MCF 10A (cell line): ENCODE data around the gene MUTYH. TPM values are rescaled to one million over a fixed set of nuclear protein-coding genes. Genes with fewer than 3 reads are reported as not detected.

ENCODE experiments used
- BruUV-seq: library from RNA; stranded (reverse); fragments of 400-500 nt; replicated peaks from 2 replicates; lab custom pipeline; 2021; lab: Mats Ljungman, UMichigan
- CTCF ChIA-PET: fragments of 300-600 bp; sonication (Branson Sonifier 250); formaldehyde crosslinking; extraction: SDS; loops from one replicate; lab custom pipeline; 2021; ENCODE audit warnings: antibody characterized with exemption, inconsistent platforms; lab: Yijun Ruan, JAX
- POLR2A ChIA-PET: fragments of 300-600, 350-650 bp; sonication (Branson Sonifier 250); formaldehyde crosslinking; extraction: SDS; loops from one replicate; lab custom pipeline; 2020; ENCODE audit warnings: antibody characterized with exemption, inconsistent platforms; lab: Yijun Ruan, JAX
- DNase-seq: peaks from one replicate; pipeline ENCODE4 v3.0.0-alpha.2; 2018; ENCODE audit not compliant: unreplicated experiment
- H3K27ac Mint-ChIP-seq: one replicate; pipeline ENCODE4 v1.8.0; 2022; ENCODE audit warnings: mild to moderate bottlenecking, low read depth, mixed read lengths; ENCODE audit not compliant: unreplicated experiment
- H3K27me3 Mint-ChIP-seq: one replicate; pipeline ENCODE4 v1.8.0; 2022; ENCODE audit warnings: mixed read lengths; ENCODE audit not compliant: insufficient read depth, unreplicated experiment
- H3K36me3 Mint-ChIP-seq: one replicate; pipeline ENCODE4 v1.8.0; 2022; ENCODE audit warnings: mild to moderate bottlenecking, moderate library complexity, mixed read lengths; ENCODE audit not compliant: insufficient read depth, unreplicated experiment
- H3K4me1 Mint-ChIP-seq: one replicate; pipeline ENCODE4 v1.8.0; 2022; ENCODE audit warnings: mixed read lengths; ENCODE audit not compliant: insufficient read depth, unreplicated experiment
- H3K4me3 Mint-ChIP-seq: one replicate; pipeline ENCODE4 v1.8.0; 2022; ENCODE audit warnings: mild to moderate bottlenecking, moderate library complexity, mixed read lengths; ENCODE audit not compliant: unreplicated experiment
- H3K9me3 Mint-ChIP-seq: one replicate; pipeline ENCODE4 v1.8.0; 2022; ENCODE audit warnings: mixed read lengths; ENCODE audit not compliant: unreplicated experiment
- CTCF ChIP-seq: fragments of 200-600 bp; IDR thresholded peaks from one replicate; pipeline ENCODE4 v1.8.0; 2022; ENCODE audit warnings: antibody characterized with exemption, mild to moderate bottlenecking; ENCODE audit not compliant: unreplicated experiment
- intact Hi-C: fragments of 100-400 bp; cut with micrococcal nuclease; formaldehyde crosslinking; loops from 2 replicates; pipeline ENCODE4 v1.14.1; 2022
- total RNA-seq: library from RNA; stranded (reverse); gene quantifications from 2 replicates; pipeline ENCODE4 v1.2.3, GENCODE V29; 2022

MUTYH gene
- total RNA-seq, 1 experiment from 2014 or later, result 31.3 TPM

- ChIA-PET CTCF (interaction anchor here (0.8 to 4.7 kb wide), 11 partner anchors 9 to 633 kb away, joined by 3 to 51 read pairs (median 5); partner anchors contain the start of genes MUTYH, TESK2 and TOE1), POLR2A (interaction anchor here (0.8 to 5.1 kb wide), 11 partner anchors 8 to 338 kb away, joined by 3 to 115 read pairs (median 11); partner anchors contain the start of genes CCDC163, GPBP1L1, HECTD3 and MMACHC)
- TF ChIP-seq CTCF, result no peak
- no peak for DNase-seq
- intact Hi-C loops, result no loop called here
- Mint-ChIP-seq H3K27ac (peak overlapping the region; percentile 52), H3K9me3 (no peaks in the 10 kb centered on the region), H3K4me3 (peak overlapping the region; percentile 28), H3K4me1 (peaks cover 21% of the 10 kb centered on the region), H3K36me3 (peaks cover 25% of the 10 kb centered on the region), H3K27me3 (no peaks in the 10 kb centered on the region)
- BruUV-seq, result no TSS peak
Measured at GRCh38 chr1:45348020-45348419, 7.8 kb upstream of the MUTYH start.

- ChIA-PET CTCF (interaction anchor here (0.5 to 4.7 kb wide), 4 partner anchors 146 to 625 kb away, joined by 3 to 51 read pairs (median 5); partner anchors contain the start of gene TESK2), POLR2A (no interaction called here)
- TF ChIP-seq CTCF, result no peak
- intact Hi-C loops, result no loop called here
- H3K27me3 Mint-ChIP-seq, result no peaks in the 10 kb centered on the region
- peaks cover 25% of the 10 kb centered on the region for H3K4me1 Mint-ChIP-seq
- H3K4me3 Mint-ChIP-seq, result no peak overlapping the region
- no peak overlapping the region for H3K27ac Mint-ChIP-seq
- peaks cover 33% of the 10 kb centered on the region for H3K36me3 Mint-ChIP-seq
- no TSS peak for BruUV-seq
- H3K9me3 Mint-ChIP-seq, result no peaks in the 10 kb centered on the region
- DNase-seq, result no peak
Measured at GRCh38 chr1:45346473-45346872, 6.2 kb upstream of the MUTYH start.

GRCh38 chr1:45345014-45345413 lies 4.8 kb upstream of the MUTYH start:
- ChIA-PET POLR2A (interaction anchor here (0.9 to 1.8 kb wide), 2 partner anchors 42 to 155 kb away, joined by 5 to 10 read pairs; partner anchors contain the start of genes CCDC163 and MMACHC), CTCF (interaction anchor here (1.0 to 1.2 kb wide), 2 partner anchors 10 to 15 kb away, joined by 3 to 4 read pairs; no protein-coding TSS in a partner anchor)
- intact Hi-C loops, result no loop called here
- Mint-ChIP-seq H3K27ac (no peak overlapping the region), H3K4me3 (no peak overlapping the region), H3K27me3 (no peaks in the 10 kb centered on the region), H3K4me1 (peaks cover 25% of the 10 kb centered on the region), H3K9me3 (no peaks in the 10 kb centered on the region), H3K36me3 (peaks cover 39% of the 10 kb centered on the region)
- no peak for TF ChIP-seq CTCF
- DNase-seq, result no peak
- no TSS peak for BruUV-seq

GRCh38 chr1:45344499-45344898 lies 4.3 kb upstream of the MUTYH start:
- no peak for TF ChIP-seq CTCF
- intact Hi-C loops, result no loop called here
- CTCF ChIA-PET, result interaction anchor here (1.0 to 1.4 kb wide), 3 partner anchors 10 to 149 kb away, joined by 3 to 10 read pairs (median 4); no protein-coding TSS in a partner anchor
- no peaks in the 10 kb centered on the region for H3K9me3 Mint-ChIP-seq
- POLR2A ChIA-PET, result interaction anchor here (1.8 kb wide), 1 partner anchor 156 kb away, joined by 10 read pairs; the partner anchor contains the start of genes CCDC163 and MMACHC
- H3K27me3 Mint-ChIP-seq, result no peaks in the 10 kb centered on the region
- H3K4me3 Mint-ChIP-seq, result no peak overlapping the region
- no TSS peak for BruUV-seq
- peaks cover 41% of the 10 kb centered on the region for H3K36me3 Mint-ChIP-seq
- H3K27ac Mint-ChIP-seq, result no peak overlapping the region
- peaks cover 25% of the 10 kb centered on the region for H3K4me1 Mint-ChIP-seq
- no peak for DNase-seq
